ENCODE data around the gene RNF220. TPM values are rescaled to one million over a fixed set of nuclear protein-coding genes. Genes with fewer than 3 reads are reported as not detected.

RNF220 gene
- total RNA-seq, 1 donor from 2014 or later, result 62.6 TPM

DNA sequence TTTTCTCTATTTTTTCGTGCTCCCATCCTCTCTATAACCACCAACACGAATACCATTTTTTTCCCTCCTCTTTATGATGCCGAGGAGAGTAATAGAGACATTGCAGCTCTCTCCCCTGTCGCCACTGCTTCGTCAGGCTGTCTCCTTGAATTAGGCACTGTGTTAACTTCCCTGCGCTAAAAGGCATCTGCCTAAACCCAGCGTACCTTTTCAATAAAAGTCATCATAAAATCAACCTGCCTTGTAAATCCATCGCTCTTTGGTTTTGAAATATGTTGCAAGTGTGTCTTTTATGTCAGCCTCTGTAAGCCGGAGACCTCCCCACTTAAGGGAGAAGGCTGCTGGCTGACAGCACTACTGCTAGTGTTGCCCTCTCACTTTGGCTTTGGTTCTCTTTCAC is 8.7 kb downstream of the RNF220 start:
- Histone ChIP-seq H3K36me3 (no peaks in the 10 kb centered on the region), H3K27me3 (ENCODE audit: low read depth) (peaks cover 100% of the 10 kb centered on the region), H3K27ac (replicated peaks) (no peak overlapping the region), H3K4me3 (no peak overlapping the region), H3K4me1 (peaks cover 26% of the 10 kb centered on the region), H3K9me3 (replicated peaks) (no peaks in the 10 kb centered on the region)
- TF ChIP-seq, protein P1, sequence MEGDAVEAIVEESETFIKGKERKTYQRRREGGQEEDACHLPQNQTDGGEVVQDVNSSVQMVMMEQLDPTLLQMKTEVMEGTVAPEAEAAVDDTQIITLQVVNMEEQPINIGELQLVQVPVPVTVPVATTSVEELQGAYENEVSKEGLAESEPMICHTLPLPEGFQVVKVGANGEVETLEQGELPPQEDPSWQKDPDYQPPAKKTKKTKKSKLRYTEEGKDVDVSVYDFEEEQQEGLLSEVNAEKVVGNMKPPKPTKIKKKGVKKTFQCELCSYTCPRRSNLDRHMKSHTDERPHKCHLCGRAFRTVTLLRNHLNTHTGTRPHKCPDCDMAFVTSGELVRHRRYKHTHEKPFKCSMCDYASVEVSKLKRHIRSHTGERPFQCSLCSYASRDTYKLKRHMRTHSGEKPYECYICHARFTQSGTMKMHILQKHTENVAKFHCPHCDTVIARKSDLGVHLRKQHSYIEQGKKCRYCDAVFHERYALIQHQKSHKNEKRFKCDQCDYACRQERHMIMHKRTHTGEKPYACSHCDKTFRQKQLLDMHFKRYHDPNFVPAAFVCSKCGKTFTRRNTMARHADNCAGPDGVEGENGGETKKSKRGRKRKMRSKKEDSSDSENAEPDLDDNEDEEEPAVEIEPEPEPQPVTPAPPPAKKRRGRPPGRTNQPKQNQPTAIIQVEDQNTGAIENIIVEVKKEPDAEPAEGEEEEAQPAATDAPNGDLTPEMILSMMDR (IDR thresholded peaks at IDR 0.05; ENCODE audit: borderline replicate concordance), result no peak
- intact Hi-C loops (cut with micrococcal nuclease), result no loop called here
- no peak for DNase-seq

DNA sequence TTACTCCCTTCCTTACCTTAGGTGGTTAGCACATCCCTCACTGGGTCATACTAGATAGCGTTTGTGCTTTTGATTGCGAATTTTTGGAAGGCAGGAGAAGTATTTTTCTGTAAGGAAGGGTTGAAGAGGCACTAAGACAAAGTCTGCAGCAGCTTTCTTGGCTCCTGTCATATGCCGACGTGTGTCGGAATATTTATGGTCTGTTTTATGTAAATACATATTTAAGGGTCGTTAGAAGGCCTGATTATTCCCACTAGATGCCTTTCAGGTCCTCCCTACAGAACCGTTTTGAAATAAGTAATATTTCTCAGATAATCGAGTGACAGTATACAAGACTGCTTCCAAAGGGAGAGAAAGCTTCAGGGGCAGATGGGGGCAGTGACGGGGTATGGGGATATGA is 10.0 kb downstream of the RNF220 start:
- Histone ChIP-seq H3K27ac (replicated peaks) (no peak overlapping the region), H3K27me3 (ENCODE audit: low read depth) (peaks cover 100% of the 10 kb centered on the region), H3K36me3 (no peaks in the 10 kb centered on the region), H3K4me1 (peaks cover 28% of the 10 kb centered on the region), H3K4me3 (no peak overlapping the region), H3K9me3 (replicated peaks) (no peaks in the 10 kb centered on the region)
- intact Hi-C loops (cut with micrococcal nuclease), result no loop called here
- TF ChIP-seq, protein P1 (IDR thresholded peaks at IDR 0.05; ENCODE audit: borderline replicate concordance), result no peak
- no peak for DNase-seq

DNA sequence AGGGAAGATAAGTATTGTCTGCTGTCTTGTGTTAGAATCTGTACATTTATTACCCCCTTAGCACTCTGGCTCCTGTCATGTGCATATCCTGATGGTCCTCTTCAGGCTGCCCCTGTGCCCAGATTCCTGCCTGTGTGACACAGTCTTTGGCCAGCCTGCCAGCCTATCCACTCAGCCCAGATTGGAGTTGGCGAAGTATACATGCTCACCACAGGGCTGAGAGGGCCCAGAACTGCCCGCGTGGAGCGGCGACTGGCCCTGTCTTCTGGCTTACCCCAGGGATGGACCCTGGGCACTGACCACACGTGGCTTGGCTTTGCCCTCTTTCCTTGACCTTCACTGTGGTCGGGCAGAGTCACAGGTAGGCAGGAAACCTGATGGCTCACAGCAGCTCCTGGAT is 11.4 kb downstream of the RNF220 start:
- Histone ChIP-seq H3K4me3 (no peak overlapping the region), H3K4me1 (peaks cover 29% of the 10 kb centered on the region), H3K27me3 (ENCODE audit: low read depth) (peaks cover 100% of the 10 kb centered on the region), H3K9me3 (replicated peaks) (no peaks in the 10 kb centered on the region), H3K36me3 (no peaks in the 10 kb centered on the region), H3K27ac (replicated peaks) (no peak overlapping the region)
- DNase-seq, result no peak
- TF ChIP-seq, protein P1 (IDR thresholded peaks at IDR 0.05; ENCODE audit: borderline replicate concordance), result no peak
- intact Hi-C loops (cut with micrococcal nuclease), result no loop called here

DNA sequence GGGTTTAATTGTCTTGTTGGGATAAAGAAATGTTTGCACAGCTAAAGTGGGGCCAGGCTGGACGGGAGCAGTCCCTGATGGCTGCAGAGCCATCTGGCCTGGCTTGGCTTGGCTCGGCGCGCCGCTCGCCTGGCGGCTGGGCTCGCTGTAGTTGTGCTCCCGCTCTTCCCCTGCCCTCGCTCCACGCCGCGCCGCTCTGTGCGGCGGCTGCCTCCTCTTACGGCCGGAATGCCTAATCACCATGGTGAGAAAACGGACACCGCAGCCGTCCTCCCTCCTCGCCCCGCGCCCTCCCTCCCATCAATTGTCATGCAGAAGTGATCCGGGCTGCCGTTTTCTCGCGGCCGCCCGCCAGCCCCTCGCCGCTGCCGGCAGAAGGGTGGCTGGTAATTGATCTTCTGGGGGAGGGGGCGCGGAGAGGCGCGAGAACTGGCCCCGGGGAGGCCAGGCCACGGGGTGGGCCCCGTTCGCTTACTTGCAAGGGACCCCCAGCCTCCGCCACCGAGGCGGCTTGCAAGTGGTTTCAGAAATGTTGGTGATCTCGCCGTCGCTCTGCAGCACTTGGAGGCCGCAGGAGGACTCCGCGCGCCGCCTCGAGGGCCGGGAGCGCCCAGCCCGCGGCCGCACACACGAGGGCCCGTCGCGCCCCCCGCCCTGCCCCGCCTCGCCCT is 12.4 kb downstream of the RNF220 start:
- Histone ChIP-seq H3K4me3 (peak overlapping the region; percentile 65), H3K27ac (replicated peaks) (peak overlapping the region; percentile 41)
- intact Hi-C loops (cut with micrococcal nuclease), result no loop called here

DNA sequence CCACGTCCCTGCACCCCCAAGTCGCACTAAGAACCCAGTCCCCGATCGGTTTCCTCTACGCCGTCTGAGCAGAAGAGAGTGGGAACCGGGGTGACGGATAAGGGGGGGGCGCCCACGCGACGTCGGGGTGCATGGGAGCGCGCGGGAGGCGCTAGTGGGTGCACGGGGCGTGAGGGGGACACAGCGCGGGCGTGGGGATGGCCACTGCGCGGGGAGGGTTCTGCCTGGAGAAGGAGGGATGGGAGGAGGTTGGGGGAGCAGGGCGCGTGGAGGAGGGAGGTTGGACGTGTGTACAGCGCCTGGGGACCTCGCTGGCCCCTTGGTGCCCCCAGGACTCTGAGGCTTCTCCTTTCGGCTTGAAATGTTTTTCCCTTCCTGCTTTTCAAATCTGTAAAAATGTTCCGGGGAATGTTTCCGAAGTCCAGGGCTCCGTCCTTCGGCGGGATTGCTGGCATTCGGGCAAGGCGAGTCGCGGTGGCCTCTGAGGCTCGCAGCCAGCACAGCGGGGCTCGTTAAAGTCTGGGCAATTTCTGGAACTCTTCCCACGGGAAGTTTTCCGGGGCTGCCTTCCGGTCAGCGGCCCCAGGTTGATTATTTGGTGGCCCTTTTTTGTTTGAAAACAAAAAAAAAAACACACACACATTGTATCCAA is 13.1 kb downstream of the RNF220 start:
- TF ChIP-seq, protein P1 (IDR thresholded peaks at IDR 0.05; ENCODE audit: borderline replicate concordance), result no peak
- DNase-seq, result no peak
- Histone ChIP-seq H3K27ac (replicated peaks) (peak overlapping the region; percentile 41), H3K36me3 (no peaks in the 10 kb centered on the region), H3K4me3 (peak overlapping the region; percentile 65), H3K27me3 (ENCODE audit: low read depth) (peaks cover 85% of the 10 kb centered on the region), H3K4me1 (peaks cover 47% of the 10 kb centered on the region), H3K9me3 (replicated peaks) (no peaks in the 10 kb centered on the region)
- intact Hi-C loops (cut with micrococcal nuclease), result no loop called here

More for the DNA sequence above, 12.4 kb downstream of the RNF220 start:
- Histone ChIP-seq H3K36me3 (no peaks in the 10 kb centered on the region), H3K4me1 (peaks cover 40% of the 10 kb centered on the region), H3K27me3 (ENCODE audit: low read depth) (peaks cover 92% of the 10 kb centered on the region), H3K9me3 (replicated peaks) (no peaks in the 10 kb centered on the region)
- TF ChIP-seq, protein P1 (IDR thresholded peaks at IDR 0.05; ENCODE audit: borderline replicate concordance), result peak; percentile 9
- peak; percentile 40 for DNase-seq

Data from left ventricle myocardium inferior (tissue), 1 donor.